HG02763 (cell line): ENCODE measurements around the gene EVI2A.
"Not testable (repeated sequence)": the region's sequence is repeated elsewhere in the genome, so short reads cannot be mapped to it uniquely, and the experiment has no call there.

Experiments
- ATAC-seq: cut with Tn5 transposase; IDR thresholded peaks from one replicate; pipeline ENCODE4 v1.9.1; 2021; ENCODE audit warnings: mild to moderate bottlenecking, moderate library complexity; ENCODE audit not compliant: unreplicated experiment

The EVI2A gene

DNA sequence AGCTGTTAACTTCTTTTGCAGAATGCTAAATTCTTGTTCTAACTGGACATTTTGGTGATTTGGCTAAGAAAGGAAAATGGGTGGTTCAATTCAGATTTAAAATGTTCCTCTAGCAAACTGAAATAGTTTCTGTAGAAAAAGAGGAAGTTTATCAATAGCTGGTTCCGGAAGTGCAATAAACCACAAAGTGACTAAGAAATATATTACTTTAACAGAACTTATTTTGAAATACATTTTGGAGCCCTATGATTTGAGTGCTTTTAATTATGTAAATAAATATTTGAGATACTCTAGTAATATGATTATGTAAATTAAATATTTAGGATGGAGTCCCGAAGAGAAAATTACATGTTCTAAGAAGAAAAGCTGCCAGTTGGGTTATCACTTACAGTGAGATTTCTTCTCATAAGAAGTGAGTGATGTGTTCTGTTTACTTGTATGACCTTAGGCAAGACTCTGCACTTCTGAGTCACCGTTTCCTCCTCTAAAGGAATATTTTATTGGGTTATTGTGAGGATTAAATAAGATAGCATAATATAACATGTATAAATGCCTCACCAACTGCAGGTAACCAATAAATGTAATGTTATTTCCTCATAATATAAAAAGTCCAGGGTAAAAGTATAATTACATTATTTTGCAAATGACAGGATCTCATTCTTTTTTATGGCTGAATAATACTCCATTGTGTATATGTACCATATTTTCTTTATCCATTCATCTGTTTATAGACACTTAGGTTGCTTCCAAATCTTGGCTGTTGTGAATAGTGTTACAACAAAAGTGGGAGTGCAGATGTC, 7.2 kb downstream of the EVI2A start, which contains the start of gene EVI2B:
TSS of gene EVI2B (minus strand) at position 73 of the 800 bp plus-strand sequence. CDS start 8,445 bp downstream, outside the sequence.
- no peak for ATAC-seq

DNA sequence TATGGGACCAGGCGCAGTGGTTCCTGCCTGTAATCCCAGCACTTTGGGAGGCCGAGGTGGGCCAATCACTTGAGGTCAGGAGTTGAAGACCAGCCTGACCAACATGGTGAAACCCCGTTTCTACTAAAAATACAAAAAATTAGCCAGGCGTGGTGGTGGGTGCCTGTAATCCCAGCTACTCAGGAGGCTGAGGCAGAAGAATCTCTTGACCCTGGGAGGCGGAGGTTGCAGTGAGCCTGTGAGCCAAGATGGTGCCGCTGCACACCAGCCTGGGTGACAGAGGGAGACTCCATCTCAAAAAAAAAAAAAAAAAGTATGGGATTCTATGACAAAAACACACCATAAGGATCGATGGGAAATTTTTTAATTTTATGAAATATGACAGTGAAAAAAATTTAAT, 9.2 kb downstream of the EVI2A start:
- not testable (repeated sequence) for ATAC-seq

DNA sequence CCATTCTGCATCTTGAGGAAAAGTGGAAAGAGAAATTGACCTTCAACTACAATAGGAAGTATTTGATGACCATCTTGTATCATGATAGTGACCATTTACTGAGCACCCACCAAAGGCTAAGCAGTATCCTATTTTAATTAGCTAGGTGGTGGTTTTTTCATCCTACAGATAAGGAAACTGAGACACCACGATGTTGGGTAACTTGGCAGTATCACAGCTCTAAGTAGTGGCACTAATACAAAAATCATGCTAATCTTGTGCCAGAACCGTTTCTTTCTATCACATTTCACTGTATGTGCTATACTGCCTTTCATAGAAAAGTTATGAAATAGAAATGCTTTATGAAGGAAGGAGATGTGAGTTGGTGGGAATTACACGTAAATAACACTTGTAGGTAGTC, 9.9 kb downstream of the EVI2A start:
- ATAC-seq: no peak

DNA sequence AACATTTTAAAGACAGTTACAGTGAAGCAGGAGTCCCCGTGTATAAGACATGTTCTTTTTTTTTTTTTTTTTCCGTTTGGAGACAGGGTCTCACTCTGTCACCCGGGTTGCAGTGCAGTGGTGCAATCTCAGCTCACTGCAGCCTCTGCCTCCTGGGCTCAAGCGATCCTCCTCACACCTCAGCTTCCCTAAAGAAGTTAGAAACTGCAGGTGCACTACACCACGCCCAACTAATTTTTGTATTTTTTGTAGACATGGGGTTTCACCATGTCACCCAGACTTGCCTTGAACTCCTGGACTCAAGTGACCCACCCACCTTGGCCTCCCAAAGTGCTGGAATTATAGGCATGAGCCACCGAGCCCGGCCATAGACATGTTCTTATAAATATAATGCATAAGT, 10.5 kb downstream of the EVI2A start:
- ATAC-seq: no peak

DNA sequence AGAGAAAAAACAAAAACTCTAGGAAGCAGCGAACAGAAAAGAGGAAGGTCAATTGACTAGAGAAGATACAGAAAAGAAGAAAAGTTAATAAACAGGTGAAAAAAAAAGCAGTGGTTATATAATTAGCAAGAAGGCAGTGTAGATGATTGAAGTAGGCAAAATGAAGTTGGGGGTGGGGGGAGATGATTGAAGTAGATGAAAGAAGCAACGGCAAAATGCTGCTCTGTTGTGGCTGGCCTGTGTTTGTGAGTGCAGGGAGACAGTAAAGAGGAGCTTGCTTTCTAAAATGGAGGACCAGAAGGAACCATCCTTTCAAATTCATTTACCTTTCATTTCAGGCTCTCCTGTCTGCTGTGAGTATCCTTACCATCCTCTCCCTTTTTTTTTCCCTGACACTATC, 11.2 kb downstream of the EVI2A start:
- ATAC-seq: no peak

DNA sequence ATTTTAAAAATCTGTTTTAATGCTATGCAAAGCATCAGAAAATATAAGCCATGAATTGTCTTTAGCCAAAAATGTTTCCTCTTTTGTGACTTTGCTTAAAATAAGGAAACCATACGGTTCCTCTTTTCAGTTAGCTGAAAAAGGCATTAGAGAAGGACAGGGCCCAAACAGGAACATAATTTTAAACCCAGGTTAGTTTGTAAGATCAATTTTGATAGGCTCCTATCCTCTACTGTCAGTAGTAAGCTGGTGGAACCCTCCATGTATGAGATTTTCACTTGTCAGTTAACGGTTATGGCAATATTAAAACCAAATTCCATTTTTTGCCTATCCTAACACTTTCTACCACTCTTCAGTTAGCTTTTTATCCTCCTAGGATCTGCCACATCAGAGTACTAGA, 11.9 kb downstream of the EVI2A start:
- ATAC-seq: no peak

DNA sequence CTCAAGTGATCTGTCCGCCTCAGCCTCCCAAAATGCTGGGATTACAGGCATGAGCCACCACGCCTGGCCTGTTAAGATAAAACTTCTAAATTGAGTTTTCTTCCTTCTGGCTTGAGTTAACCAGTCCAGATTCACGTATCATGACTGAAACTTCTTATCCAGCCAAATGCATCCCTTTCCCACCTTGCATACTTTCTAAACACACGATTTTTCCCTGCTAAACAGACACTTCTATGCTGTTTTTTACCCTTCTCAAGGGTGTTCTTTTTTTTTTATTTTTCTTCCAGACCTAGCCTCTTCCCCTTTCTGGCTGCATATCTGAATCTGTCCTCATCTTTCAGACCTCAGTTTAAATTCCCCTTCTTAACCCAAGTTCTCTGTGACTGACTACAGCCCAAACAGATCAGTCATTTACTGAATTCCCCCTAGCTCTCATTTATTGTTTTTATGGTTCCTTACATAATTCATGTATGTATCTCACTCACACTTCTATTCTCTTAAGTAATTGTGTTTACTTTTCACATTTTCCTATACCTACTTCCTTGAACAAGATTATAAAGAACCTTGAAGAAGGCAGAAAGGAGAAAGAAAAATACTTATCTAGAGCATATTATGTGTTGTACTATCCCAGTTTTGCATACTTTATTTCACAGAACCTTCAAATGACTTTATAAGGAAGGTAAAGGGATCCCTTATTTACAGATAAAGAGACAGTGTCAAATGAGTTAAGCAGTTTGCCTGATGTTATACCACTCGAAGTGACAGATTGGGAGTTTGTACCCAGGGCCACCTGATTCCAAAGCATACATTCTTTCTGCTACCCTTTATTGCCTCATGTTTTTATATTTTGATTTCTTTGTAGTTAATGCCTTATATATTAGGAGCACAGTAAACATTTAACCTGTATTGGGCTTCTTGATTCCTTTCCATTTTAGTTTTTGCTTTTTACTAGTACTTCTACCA, 12.8 kb downstream of the EVI2A start:
- no peak for ATAC-seq

DNA sequence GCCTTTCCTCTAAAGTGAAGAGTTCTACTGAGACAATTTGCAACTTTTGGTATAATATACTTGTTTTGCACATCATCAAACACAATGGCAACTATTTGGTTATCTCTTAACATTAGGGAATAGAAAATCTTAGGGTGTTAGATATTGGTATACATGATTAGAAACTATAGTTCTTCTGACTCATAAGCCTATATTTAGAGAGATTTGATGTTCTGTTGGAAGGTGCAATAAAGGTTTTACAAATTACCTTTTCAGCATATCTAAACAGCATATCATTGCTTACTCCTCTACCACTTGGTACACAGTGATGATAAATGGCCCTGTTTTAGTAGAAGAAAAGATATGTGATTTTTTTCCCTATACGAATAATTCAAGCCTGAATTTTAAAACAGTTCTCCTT, 13.8 kb downstream of the EVI2A start:
- no peak for ATAC-seq

DNA sequence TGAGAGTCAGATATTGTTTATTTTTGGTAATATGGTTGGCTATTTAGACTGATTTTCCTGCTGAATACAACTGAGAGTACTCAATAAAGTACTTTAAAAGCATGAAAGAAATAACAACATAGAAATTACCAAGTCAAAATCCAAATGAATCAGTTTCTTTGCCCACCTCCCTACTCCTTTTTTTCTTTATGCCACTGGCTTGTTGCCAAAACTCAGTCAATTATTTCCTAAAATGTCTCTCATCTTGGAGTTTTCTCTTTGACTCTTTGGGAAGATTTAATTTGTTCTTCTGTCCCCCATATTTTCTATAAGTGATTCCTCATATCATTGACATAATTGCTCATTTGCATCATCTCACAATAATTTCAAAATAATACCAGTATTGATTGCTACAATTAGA, 21.8 kb downstream of the EVI2A start:
- no peak for ATAC-seq

DNA sequence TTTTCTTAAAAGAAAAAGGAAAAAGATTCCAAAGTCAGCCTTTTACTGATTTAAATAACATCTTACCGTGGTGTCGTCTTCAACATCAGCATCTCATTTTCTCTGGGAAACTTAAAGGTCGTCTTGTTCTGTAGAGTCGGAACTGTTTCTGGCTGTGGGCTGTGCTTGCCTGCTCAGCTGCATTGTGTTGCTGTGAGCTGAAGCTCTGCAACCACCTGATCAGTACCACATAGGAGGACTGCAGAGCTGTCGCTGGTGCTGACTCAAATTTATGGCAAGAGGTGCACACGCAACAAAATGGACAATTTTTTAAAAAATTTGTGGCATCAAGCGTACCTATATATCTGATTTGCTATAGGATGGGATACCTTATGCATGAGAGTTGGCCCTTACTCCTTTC, 24.3 kb downstream of the EVI2A start, which contains the start of gene OMG:
TSS of gene OMG (minus strand) at position 150 of the 400 bp plus-strand sequence. CDS start 908 bp downstream, outside the sequence.
- no peak for ATAC-seq

DNA sequence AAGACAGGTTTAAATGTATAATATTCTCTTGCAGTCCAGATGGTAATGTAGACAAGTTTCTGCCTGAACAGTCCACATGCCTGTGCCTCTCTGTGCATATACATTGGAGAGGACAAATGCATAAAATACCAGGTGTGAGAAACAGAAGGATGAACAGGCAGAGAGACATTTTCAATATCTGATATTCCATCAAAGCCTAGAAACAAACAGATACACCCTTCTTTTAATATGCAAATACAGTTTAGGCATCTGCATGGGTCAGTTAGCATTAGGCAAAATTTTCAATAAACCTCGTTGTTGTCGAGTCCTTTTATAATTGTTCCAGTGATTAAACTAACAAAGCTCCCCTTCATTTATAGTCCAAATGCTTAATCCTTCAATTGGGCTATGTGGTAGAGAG, 25.3 kb downstream of the EVI2A start:
- ATAC-seq: no peak

DNA sequence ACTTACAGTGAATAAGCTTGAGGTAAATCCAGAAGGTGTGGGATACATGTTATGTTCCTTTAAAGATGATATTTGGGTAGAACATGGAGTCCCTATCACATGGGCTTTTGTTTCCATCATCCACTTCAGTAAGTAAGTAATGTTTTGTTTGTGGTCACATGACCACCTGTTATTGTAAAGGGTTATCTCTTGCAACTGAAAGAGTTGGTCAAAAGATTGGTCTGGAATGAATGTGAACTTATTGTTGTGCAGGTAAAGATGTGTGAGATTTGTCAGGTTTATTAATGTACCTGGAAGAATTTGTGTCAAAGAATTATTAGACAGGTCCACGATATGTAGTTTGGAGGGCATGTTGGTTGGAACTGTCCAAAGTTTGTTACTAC, 25.9 kb downstream of the EVI2A start:
- no peak for ATAC-seq

DNA sequence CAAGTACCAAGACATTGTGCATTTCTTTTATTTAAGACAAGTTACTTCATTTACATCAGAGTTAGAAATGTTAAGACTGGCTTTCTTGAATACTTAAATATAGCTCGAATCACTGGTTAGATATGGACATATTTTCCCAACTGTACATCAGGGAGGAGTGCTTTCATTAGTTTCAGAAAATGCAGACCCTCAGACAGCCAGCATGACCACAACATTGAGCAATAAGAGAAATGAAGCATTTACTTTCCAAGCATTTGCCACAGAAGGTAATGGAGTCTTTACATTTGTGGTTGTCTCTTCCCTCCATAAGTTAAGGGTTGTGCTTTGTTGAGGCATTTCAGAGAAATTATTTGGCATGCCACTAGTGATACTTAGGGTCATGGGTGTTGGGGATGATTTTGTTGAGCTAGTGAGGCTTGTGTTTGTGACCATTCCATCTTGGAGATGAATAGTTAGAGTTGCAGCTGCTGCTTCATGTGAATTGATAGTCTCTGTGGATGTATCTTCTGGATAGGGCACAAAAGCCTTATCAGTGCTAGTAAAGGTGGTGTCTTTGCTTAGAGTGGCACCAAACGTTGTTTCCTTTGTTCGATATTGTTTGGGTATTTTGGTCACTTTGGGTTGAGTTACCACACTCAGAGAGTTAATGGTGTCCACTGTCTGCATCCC, 26.5 kb downstream of the EVI2A start:
- no peak for ATAC-seq

DNA sequence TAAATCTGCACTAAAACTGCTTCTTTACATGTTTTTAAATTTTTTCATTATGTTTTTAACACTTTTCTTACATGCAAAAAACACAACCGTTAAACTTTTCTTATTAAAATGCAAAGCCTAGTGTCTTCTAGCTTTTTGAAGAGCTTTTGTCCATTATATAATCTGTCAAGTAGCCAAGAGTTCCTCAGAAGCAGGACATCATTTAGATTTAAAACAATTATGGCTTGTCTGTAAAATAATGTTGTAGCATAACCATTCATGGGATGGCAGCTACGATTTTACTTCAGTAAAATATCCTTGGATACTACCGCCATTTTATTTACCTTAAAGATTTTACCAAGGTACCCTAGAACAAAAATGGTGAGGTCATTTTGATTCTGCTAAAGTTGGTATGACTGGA, 27.2 kb downstream of the EVI2A start:
- no peak for ATAC-seq

DNA sequence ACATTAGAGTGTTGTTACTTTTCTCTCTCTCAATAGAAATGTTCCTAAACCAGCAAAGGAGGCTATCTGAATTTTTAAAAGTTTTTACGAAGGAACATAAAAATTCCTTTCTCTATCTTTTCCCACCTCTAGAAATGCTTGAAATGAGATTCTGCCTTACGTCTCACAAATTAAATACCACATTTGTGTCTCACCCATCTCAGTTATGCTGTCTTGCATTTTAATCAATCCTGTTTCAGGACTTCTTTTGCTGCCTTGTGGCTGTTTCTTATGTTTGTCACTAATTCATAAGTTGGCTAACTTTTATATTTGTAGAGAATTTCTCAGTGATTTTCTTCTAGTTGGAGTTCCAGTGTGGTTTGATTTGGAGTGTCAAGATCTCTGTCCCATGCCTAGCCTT, 27.8 kb downstream of the EVI2A start:
- no peak for ATAC-seq

DNA sequence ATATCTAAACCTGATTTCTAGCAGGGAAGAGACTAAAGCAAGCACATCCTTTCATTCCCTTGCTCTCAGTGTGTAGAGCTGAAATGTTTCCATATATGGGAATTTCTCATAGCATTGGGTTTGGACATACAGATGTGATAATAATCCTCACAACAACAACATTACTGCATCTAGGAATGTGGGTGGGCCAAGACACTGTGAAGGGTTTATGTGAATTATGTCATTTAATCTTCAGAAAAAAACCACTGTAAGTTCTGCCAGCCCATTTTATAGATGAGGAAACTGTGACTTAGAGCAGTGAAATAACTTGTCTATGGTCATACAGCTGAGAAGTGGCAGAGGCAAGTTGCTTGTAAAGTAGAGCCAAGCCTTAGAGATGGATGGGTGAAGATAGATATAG, 29.6 kb downstream of the EVI2A start:
- no peak for ATAC-seq

DNA sequence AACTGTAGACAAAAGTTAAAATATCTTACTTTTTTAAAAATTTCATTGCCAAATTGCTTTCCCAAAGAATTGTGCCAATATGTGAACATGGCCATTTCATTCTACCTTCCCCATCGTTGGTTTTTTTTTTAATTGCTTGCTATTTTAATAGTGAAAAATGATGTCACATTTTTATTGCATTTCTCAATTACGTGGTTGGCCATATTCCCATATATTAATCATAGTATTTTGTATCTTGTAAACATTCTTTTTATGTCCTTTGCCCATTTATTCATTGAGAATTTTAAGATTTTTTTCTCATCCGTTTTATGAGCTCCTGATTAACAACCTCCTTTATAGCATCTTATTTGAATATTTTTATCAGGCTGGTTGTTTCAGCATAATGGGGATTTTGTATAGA, 31.6 kb downstream of the EVI2A start:
- ATAC-seq: no peak

DNA sequence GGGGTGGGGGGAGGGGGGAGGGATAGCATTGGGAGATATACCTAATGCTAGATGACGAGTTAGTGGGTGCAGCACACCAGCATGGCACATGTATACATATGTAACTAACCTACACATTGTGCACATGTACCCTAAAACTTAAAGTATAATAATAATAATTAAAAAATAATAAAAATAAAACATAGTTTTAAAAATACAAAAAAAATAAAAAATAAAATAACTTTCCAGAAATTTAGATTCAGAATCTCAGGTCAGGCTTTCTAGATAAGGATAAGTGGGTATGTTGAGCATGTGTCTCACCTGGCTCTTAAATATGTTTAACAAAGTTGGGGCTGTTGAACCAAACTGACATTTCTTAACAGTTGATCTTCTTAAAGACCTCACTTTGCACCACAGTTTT, 33.5 kb downstream of the EVI2A start:
- not testable (repeated sequence) for ATAC-seq

DNA sequence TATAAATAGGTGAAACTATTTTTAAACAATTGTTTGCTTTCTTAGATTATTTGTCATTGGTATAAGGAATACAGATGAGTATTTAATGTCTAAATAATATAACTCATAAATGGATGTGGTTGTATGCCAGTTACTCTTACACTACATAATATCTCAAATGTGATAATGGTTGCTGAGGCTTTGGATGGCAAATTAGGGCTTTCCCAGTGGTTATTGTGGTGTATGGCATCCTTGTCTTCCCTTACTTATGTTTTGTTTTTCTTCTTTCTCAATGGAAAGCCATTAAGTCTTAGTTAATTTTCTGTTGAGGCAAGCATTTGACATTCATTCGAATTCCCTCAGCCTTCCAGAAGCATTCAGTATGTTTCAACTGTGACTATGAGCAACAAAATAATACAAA, 34.8 kb downstream of the EVI2A start:
- ATAC-seq: no peak

DNA sequence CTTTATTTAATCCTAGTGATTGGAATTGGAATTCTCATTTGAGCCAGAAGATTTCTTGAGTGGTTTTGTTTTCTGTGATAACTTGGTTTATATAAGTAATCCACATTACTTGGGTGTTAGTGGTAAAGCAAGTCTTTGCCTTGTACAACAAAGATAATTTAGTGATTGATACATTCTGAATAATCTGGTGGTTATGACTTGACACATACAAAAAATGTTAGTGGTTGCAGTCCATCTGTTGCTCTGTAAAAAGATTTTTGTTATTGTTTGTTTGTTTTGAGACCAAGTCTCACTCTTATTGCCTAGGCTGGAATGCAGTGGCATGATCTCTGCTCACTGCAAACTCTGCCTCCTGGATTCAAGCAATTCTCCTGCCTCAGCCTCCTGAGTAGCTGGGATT, 37.6 kb downstream of the EVI2A start:
- no peak for ATAC-seq

DNA sequence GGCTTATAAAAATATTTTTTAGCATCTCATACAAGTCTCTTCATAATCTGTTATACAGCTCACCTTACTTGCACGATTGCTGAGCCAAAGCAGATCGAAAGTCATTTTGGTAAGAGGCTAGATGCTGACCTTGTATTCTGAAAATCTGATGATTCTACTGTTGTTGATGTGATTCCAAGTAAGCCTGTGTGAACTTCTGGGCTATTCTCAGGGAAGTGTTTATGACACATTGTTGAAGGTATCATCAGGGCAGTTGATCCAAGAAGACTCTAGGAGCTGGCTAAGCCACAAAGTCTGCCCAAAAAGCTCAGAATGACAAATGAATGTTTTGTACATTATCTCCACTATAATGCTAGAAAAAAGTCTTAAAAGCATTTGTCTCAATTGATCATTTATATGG, 40.4 kb downstream of the EVI2A start:
- no peak for ATAC-seq
